ENCODE data around the gene PILRB. TPM values are rescaled to one million over a fixed set of nuclear protein-coding genes. Genes with fewer than 3 reads are reported as not detected.
"Not testable (repeated sequence)": the region's sequence is repeated elsewhere in the genome, so short reads cannot be mapped to it uniquely, and the experiment has no call there.

Gene PILRB
- total and polyA plus RNA-seq, 7 donors = 11.2 to 19.2 (median 13.4) TPM

DNA sequence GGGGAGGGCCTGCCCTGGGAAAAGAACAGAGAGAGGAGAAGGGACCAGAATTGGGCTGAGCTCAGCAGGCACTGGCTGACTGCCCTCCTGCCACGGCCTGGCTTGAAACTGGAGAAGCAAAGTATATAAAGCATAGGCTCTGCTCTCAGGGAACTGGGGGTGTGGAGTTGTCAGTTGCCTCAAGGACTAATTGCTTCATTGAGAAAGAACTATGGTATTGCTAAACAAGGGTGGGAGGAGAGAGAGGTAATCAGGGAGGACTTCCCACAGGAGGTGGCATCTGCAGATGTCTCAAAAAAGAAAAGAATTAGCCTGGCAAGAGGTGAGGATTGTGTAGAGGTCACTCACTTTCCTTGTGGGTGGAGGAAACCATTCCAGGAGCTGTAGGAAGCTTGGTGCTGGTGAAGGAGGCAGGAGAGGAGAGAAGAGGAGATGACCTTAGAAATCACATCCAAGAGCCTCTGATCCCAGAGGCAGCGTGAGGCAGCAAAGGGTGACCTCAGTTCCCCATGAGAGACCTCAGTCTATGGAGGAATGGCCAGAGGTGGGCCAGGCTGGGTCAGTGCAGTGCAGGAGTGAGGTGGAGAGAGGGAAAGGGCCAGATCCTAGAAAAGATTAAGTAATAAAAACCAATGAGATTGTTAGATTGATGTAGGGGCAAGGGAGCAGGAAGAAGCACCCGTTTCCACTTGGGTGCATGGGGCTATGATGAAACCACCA lies 2.4 kb downstream of the PILRB start:
- Histone ChIP-seq H3K4me1 (no peaks in the 10 kb centered on the region), H3K36me3 (ENCODE audit: insufficient read depth in 1 of 2, low read depth in 1 of 2) (peaks cover 6 to 96% of the 10 kb centered on the region in 2 donors), H3K9me3 (no peaks in the 10 kb centered on the region), H3K27me3 (ENCODE audit: insufficient read depth in 3 of 3, low read length in 2 of 3) (no peaks in the 10 kb centered on the region), H3K4me3 (no peak overlapping the region), H3K27ac (no peak overlapping the region)
- TF ChIP-seq, protein P1, sequence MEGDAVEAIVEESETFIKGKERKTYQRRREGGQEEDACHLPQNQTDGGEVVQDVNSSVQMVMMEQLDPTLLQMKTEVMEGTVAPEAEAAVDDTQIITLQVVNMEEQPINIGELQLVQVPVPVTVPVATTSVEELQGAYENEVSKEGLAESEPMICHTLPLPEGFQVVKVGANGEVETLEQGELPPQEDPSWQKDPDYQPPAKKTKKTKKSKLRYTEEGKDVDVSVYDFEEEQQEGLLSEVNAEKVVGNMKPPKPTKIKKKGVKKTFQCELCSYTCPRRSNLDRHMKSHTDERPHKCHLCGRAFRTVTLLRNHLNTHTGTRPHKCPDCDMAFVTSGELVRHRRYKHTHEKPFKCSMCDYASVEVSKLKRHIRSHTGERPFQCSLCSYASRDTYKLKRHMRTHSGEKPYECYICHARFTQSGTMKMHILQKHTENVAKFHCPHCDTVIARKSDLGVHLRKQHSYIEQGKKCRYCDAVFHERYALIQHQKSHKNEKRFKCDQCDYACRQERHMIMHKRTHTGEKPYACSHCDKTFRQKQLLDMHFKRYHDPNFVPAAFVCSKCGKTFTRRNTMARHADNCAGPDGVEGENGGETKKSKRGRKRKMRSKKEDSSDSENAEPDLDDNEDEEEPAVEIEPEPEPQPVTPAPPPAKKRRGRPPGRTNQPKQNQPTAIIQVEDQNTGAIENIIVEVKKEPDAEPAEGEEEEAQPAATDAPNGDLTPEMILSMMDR (IDR thresholded peaks at IDR 0.05) = no peak
- intact Hi-C loops (cut with DNase I) = no loop called here
- WGBS, 3 donors = 68 to 79% (median 70%) methylated on average over 3 of the region's 3 CpGs
- ATAC-seq (no peak), DNase-seq (peak in 1 of 2 donors; percentile 32)

DNA sequence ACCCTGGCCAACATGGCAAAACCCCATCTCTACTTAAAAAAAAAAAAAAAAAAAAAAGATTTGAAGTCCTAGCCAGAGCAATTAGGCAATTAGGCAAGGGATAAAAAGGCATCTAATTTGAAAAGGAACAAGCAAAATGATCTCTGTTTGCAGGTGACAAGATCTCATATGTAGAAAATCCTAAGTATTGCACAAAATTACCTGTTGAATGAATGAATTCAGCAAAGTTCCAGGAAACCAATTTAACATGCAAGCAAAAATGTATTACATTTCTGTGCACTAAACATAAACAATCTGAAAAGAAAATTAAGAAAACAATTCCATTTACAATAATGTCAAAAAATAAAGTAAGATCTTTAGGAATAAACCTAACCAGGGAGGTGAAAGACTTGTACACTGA lies 5.2 kb downstream of the PILRB start:
- Histone ChIP-seq H3K27ac (no peak overlapping the region), H3K4me1 (no peaks in the 10 kb centered on the region), H3K36me3 (ENCODE audit: insufficient read depth in 1 of 2, low read depth in 1 of 2) (peaks cover 3 to 77% of the 10 kb centered on the region in 2 donors), H3K4me3 (no peak overlapping the region), H3K9me3 (no peaks in the 10 kb centered on the region), H3K27me3 (ENCODE audit: insufficient read depth in 3 of 3, low read length in 2 of 3) (no peaks in the 10 kb centered on the region)
- TF ChIP-seq, protein P1 (IDR thresholded peaks at IDR 0.05) = no peak
- DNase-seq (no peak), ATAC-seq (no peak)
- intact Hi-C loops (cut with DNase I) = no loop called here

DNA sequence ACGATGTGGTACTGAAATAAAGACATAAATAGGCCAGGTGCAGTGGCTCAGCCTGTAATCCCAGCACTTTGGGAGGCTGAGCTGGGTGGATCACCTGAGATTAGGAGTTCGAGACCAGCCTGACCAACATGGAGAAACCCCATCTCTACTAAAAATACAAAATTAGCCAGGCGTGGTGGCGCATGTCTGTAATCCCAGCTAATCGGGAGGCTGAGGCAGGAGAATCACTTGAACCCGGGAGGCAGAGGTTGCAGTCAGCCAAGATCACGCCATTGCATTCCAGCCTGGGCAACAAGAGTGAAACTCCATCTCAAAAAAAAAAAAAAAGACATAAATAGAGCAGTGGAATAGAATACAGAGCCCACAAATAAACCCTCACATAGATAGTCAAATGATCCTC lies 5.9 kb downstream of the PILRB start:
- peaks cover 3 to 77% of the 10 kb centered on the region in 2 donors for H3K36me3 ChIP-seq (ENCODE audit: insufficient read depth in 1 of 2, low read depth in 1 of 2)
- H3K27ac ChIP-seq; H3K4me3 ChIP-seq; intact Hi-C loops (cut with DNase I); H3K4me1 ChIP-seq; ATAC-seq; H3K27me3 ChIP-seq (ENCODE audit: insufficient read depth in 3 of 3, low read length in 2 of 3); DNase-seq; H3K9me3 ChIP-seq: not testable (repeated sequence)
- 64 to 78% (median 65%) methylated on average over 7 of the region's 7 CpGs for WGBS, 3 donors

DNA sequence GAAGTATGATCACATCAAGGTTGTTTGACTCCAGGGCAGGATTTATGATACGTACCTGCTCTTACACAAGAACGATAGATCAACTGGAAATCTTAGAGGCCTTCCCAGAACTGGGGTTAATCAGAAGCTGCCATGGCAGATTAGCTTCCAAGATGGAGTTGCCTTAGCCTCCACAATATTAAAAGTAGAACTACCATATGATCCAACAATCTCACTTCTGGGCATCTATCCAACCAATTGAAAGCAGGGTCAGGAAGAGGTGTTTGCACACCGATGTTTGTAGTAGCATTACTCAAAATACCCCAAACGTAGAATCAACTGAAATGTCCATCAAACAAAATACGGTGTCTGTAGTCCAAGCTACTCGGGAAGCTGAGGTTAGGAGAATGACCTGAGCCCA lies 6.6 kb downstream of the PILRB start:
- H3K9me3 ChIP-seq = no peaks in the 10 kb centered on the region
- no peaks in the 10 kb centered on the region for H3K27me3 ChIP-seq (ENCODE audit: insufficient read depth in 3 of 3, low read length in 2 of 3)
- TF ChIP-seq, protein P1 (IDR thresholded peaks at IDR 0.05) = no peak
- peaks cover 3 to 77% of the 10 kb centered on the region in 2 donors for H3K36me3 ChIP-seq (ENCODE audit: insufficient read depth in 1 of 2, low read depth in 1 of 2)
- H3K27ac ChIP-seq = no peak overlapping the region
- DNase-seq = no peak
- no peak for ATAC-seq
- intact Hi-C loops (cut with DNase I) = no loop called here
- H3K4me3 ChIP-seq = no peak overlapping the region
- no peaks in the 10 kb centered on the region for H3K4me1 ChIP-seq
- WGBS, 3 donors = 75 to 92% (median 84%) methylated on average over 6 of the region's 6 CpGs

DNA sequence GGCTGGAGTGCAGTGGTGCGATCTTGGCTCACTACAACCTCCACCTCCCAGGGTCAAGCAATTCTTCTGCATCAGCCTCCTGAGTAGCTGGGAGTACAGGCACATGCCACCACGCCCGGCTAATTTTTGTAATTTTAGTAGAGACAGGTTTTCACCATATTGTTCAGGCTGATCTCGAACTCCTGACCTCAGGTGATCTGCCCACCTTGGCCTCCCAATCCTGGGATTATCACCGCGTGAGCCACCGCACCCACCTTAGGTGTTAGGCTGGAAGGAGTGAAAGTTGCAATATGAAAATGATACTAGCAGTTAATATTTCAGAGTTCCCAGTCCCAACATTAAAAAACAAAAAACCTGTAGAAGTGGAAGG lies 8.1 kb downstream of the PILRB start:
- peaks cover 3 to 64% of the 10 kb centered on the region in 2 donors for H3K36me3 ChIP-seq (ENCODE audit: insufficient read depth in 1 of 2, low read depth in 1 of 2)
- H3K27ac ChIP-seq; H3K4me1 ChIP-seq; intact Hi-C loops (cut with DNase I); H3K4me3 ChIP-seq; H3K9me3 ChIP-seq; H3K27me3 ChIP-seq (ENCODE audit: insufficient read depth in 3 of 3, low read length in 2 of 3); ATAC-seq: not testable (repeated sequence)
- peak in 1 of 2 donors; percentile 23 for DNase-seq
- 95 to 98% (median 96%) methylated on average over 7 of the region's 7 CpGs for WGBS, 3 donors

Measured in psoas muscle (tissue), 8 donors.